DOHH2 (cell line): ENCODE measurements around the gene HOXB1.

Source experiments
- H3F3A ChIP-seq: fragments of 200-600 bp; sonication (generic), shearing (Covaris generic); 2 replicates; pipeline ENCODE4 v1.6.0; 2016; ENCODE audit warnings: antibody characterized with exemption, mild to moderate bottlenecking; ENCODE audit not compliant: control insufficient read depth, insufficient read depth
- H3K27ac ChIP-seq: fragments of 200-600 bp; sonication (generic); 2 replicates; pipeline ENCODE4 v1.5.1; 2014; ENCODE audit warnings: low read depth, mild to moderate bottlenecking, low read length, moderate library complexity
- H3K27me3 ChIP-seq: fragments of 200-600 bp; sonication (generic); 2 replicates; pipeline ENCODE4 v1.6.1; 2014; ENCODE audit warnings: mild to moderate bottlenecking, low read length, mixed read lengths; ENCODE audit not compliant: control insufficient read depth
- H3K36me3 ChIP-seq: fragments of 200-600 bp; sonication (generic); 2 replicates; pipeline ENCODE4 v1.6.1; 2014; ENCODE audit warnings: mild to moderate bottlenecking, low read length, moderate library complexity, mixed read lengths; ENCODE audit not compliant: control insufficient read depth
- H3K4me1 ChIP-seq: fragments of 200-600 bp; sonication (generic); 2 replicates; pipeline ENCODE4 v1.6.1; 2014; ENCODE audit warnings: mild to moderate bottlenecking, low read length, mixed read lengths; ENCODE audit not compliant: control insufficient read depth
- H3K4me2 ChIP-seq: fragments of 200-600 bp; sonication (generic); 2 replicates; pipeline ENCODE4 v1.6.0; 2014; ENCODE audit warnings: mild to moderate bottlenecking, low read length, moderate library complexity
- H3K4me3 ChIP-seq: fragments of 200-600 bp; sonication (generic); 2 replicates; pipeline ENCODE4 v1.5.1; 2014; ENCODE audit warnings: mild to moderate bottlenecking, low read length, mixed read lengths
- H3K79me2 ChIP-seq: fragments of 200-600 bp; sonication (generic); 2 replicates; pipeline ENCODE4 v1.6.1; 2014; ENCODE audit warnings: mild to moderate bottlenecking, low read length, mixed read lengths; ENCODE audit not compliant: control insufficient read depth
- H3K9me2 ChIP-seq: fragments of 200-600 bp; sonication (generic); replicated peaks from 2 replicates; pipeline ENCODE4 v1.6.1; 2014; ENCODE audit warnings: mild to moderate bottlenecking, low read length, mixed read lengths; ENCODE audit not compliant: control insufficient read depth
- H3K9me3 ChIP-seq: fragments of 200-600 bp; sonication (generic); 2 replicates; pipeline ENCODE4 v1.6.1; 2014; ENCODE audit warnings: antibody characterized with exemption, low read length, mixed read lengths; ENCODE audit not compliant: control insufficient read depth, insufficient read depth
- H4K20me1 ChIP-seq: fragments of 200-600 bp; sonication (generic); 2 replicates; pipeline ENCODE4 v1.6.0; 2014; ENCODE audit warnings: low read depth, mild to moderate bottlenecking, antibody characterized with exemption, low read length, moderate library complexity; ENCODE audit not compliant: control insufficient read depth, insufficient read depth
- EZH2phosphoT487 ChIP-seq: fragments of 200-600 bp; sonication (generic); IDR thresholded peaks from 2 replicates; pipeline ENCODE4 v1.6.1; 2017; ENCODE audit warnings: borderline replicate concordance, mild to moderate bottlenecking, antibody characterized with exemption, low read length, moderate library complexity, mixed read lengths
- TF ChIP-seq, protein P1 (sequence below): fragments of 200-600 bp; sonication (generic); IDR thresholded peaks from one replicate; pipeline ENCODE4 v1.5.1; 2014; ENCODE audit warnings: antibody characterized with exemption, mild to moderate bottlenecking, low read depth, low read length; ENCODE audit not compliant: poor library complexity, severe bottlenecking

HOXB1 gene

DNA sequence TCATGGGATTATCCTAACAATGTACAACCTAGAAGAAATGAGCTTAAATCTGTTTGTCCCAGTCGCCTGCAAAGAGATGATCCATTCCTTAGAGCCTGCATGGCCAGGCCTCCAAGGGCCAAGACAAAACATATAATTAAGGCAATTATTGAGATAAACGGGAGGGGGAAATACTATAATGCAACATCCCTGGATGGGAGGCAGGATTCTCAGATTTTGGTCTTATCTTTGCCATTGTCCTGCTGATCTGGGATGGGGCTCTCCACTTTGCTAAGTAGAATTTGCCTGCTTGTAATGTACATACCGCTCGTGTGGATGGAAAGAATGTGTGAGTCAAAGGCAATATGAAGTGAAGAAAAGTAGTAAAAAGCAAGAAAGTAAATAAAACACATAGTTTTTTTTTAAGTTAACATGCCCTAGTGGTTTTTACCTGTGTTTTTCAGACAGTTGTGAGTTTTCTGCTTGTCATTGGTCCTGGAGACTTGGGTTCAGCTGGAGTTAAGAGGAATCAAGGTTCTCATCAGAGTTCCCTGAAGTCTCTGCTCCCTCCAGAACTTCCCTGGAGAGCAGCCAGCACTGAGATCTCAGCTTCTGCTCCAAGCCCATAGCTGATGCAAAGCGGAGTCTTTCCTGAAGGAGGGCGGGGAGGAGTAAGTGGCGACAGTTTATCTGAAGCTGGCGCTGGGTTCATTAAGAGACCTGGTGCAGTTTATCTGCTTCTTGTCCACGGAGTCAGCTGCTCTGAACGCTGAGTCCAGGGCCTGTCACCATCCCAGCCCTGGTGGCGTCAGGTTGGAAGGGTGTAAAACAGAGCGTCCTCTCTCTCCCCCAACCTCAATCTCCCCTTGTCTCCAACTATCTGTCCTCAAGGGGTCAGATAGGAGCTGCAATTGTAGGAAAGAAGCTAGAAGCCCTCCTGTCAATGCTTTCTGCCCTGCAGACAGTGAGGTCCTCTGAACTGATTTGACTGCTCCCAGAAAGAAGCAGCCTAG is 30.1 kb downstream of the HOXB1 start:
- Histone ChIP-seq H3K4me3 (no peak overlapping the region), H3K4me2 (no peak overlapping the region), H3K27ac (no peak overlapping the region), H3K4me1 (no peaks in the 10 kb centered on the region), H3F3A (no peaks in the 10 kb centered on the region), H3K79me2 (no peaks in the 10 kb centered on the region), H3K36me3 (no peaks in the 10 kb centered on the region), H4K20me1 (no peaks in the 10 kb centered on the region), H3K9me3 (no peaks in the 10 kb centered on the region), H3K27me3 (peaks cover 46% of the 10 kb centered on the region), H3K9me2 (no peaks in the 10 kb centered on the region)
- TF ChIP-seq, protein P1, sequence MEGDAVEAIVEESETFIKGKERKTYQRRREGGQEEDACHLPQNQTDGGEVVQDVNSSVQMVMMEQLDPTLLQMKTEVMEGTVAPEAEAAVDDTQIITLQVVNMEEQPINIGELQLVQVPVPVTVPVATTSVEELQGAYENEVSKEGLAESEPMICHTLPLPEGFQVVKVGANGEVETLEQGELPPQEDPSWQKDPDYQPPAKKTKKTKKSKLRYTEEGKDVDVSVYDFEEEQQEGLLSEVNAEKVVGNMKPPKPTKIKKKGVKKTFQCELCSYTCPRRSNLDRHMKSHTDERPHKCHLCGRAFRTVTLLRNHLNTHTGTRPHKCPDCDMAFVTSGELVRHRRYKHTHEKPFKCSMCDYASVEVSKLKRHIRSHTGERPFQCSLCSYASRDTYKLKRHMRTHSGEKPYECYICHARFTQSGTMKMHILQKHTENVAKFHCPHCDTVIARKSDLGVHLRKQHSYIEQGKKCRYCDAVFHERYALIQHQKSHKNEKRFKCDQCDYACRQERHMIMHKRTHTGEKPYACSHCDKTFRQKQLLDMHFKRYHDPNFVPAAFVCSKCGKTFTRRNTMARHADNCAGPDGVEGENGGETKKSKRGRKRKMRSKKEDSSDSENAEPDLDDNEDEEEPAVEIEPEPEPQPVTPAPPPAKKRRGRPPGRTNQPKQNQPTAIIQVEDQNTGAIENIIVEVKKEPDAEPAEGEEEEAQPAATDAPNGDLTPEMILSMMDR: no peak
- no peak for TF ChIP-seq EZH2phosphoT487

DNA sequence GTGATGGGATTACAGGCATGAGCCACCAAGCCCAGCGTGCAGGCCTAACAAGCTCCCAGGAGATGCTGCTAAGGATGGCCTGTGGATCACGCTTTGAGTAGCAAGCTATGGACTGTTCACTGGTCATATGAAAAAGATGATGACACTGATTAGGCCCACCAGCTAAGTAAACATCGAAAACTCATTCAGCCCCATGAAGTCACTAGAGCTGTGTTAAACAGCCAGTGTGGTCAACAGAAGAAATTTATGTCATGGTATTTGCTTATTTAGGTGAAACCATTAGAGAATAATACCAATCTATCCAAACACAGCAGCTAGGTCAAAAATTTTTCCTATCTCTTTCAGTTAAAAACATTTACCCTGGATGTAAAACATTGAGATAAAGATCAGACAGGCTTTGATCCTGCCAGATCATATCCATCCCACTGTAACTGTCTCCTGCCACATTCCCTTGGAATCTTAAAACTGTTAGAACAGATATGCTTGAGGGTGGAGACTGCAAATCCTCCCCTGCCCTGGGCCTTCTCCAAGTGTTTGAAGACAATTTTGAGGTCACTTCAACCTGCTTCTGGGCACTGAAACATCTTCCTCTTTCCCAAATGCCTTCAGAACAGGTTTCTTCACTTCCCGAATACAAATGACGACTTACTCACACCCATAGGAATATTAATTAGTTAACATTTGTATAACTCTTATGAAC is 30.9 kb downstream of the HOXB1 start:
- no peaks in the 10 kb centered on the region for H3K4me1 ChIP-seq
- H3K36me3 ChIP-seq: no peaks in the 10 kb centered on the region
- no peak overlapping the region for H3K4me3 ChIP-seq
- H4K20me1 ChIP-seq: no peaks in the 10 kb centered on the region
- no peaks in the 10 kb centered on the region for H3K79me2 ChIP-seq
- H3K9me2 ChIP-seq: no peaks in the 10 kb centered on the region
- no peaks in the 10 kb centered on the region for H3K9me3 ChIP-seq
- no peak overlapping the region for H3K4me2 ChIP-seq
- H3K27ac ChIP-seq: no peak overlapping the region
- no peaks in the 10 kb centered on the region for H3F3A ChIP-seq
- peaks cover 45% of the 10 kb centered on the region for H3K27me3 ChIP-seq
- TF ChIP-seq EZH2phosphoT487: no peak
- TF ChIP-seq, protein P1: no peak

DNA sequence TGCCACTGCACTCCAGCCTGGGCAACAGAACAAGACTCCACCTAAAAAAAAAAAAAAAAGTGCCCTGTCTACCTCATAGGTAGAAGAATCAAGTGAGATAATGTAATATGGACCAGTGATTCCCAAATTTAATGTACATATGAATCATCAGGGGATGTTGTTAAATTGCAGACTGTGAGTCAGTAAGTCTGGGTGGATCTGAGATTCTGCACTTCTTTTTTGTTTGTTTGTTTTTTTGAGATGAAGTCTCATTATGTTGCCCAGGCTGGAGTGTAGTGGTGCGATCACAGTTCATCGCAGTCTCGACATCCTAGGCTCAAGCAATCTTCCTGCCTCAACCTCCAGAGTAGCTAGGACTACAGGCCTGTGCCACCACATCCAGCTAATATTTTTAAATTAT is 31.6 kb downstream of the HOXB1 start:
- H3K79me2 ChIP-seq: no peaks in the 10 kb centered on the region
- no peaks in the 10 kb centered on the region for H3K4me1 ChIP-seq
- H3K9me2 ChIP-seq: no peaks in the 10 kb centered on the region
- no peak for TF ChIP-seq EZH2phosphoT487
- TF ChIP-seq, protein P1: no peak
- no peak overlapping the region for H3K4me2 ChIP-seq
- H3K36me3 ChIP-seq: no peaks in the 10 kb centered on the region
- no peak overlapping the region for H3K4me3 ChIP-seq
- peaks cover 48% of the 10 kb centered on the region for H3K27me3 ChIP-seq
- no peaks in the 10 kb centered on the region for H3F3A ChIP-seq
- H3K27ac ChIP-seq: no peak overlapping the region
- H3K9me3 ChIP-seq: no peaks in the 10 kb centered on the region
- H4K20me1 ChIP-seq: no peaks in the 10 kb centered on the region
